ENCODE data around the gene NTS.

NTS gene

GRCh38 chr12:85927166-85927565 lies 53.1 kb downstream of the NTS start:
- no peak for DNase-seq

Measured in activated CD4-positive, alpha-beta T cell treated with anti-CD3 and anti-CD28 coated beads, Interleukin-2, amount 50 U/mL, for 48 hours (primary cell).